AG09309 (cell line): ENCODE data around the gene APOL5.
A peak's percentile ranks its signal among the peaks of the same experiment; 100 is the strongest.

Source experiments
- DNase-seq: peaks from one replicate; pipeline ENCODE4 v3.0.0-alpha.2; 2010; ENCODE audit warnings: low read depth
- H3K4me3 ChIP-seq: 2 replicates; pipeline ENCODE4 v1.5.1; 2011; ENCODE audit warnings: mild to moderate bottlenecking, low read depth, low read length, moderate library complexity; ENCODE audit not compliant: control insufficient read depth
- TF ChIP-seq, protein P1 (sequence below): IDR thresholded peaks from 2 replicates; pipeline ENCODE4 v1.5.1; 2011; ENCODE audit warnings: mild to moderate bottlenecking, low read depth, low read length, inconsistent platforms; ENCODE audit not compliant: insufficient read depth, control insufficient read depth; ENCODE audit errors: missing control alignments

The APOL5 gene

DNA sequence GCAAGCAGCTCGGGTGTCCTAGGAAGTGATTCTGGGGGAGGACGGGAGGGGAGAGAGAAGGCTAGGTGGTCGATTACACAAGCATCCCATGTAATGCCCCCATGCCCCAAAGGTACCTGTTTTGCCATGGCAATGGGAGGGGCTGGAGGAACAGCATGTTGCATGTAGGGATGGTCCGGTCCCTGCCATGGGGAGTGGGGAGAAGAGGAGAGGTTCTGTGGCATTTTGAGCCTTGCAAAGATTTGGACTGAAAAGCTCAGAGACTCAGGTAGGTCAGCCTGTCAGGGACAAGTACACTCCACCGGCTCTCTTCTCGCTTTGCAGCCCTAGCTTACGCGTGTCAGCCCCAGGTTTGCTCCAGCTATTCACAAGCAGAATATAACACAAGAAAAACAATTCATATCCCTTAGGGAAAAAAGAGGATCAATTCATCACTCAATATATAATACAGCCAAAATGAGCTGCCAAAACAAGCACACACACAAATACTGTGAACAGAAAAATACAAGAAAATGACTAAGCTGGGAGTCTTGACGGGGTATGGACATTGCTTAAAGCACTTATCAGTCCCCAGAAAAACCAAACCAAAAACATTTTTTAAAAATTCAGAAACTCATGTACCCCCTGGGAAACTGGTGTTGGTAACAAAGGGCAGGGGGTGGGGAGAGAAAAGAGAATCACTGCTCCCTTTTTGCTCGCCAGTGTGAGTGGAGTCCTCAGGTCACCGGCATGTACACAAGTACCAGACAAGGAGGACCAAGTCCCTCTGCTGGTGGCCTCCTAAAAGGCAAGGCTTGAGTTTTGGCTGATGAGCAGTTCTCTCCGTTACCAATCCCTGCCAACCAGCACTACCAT, 21.6 kb downstream of the APOL5 start:
- TF ChIP-seq, protein P1, sequence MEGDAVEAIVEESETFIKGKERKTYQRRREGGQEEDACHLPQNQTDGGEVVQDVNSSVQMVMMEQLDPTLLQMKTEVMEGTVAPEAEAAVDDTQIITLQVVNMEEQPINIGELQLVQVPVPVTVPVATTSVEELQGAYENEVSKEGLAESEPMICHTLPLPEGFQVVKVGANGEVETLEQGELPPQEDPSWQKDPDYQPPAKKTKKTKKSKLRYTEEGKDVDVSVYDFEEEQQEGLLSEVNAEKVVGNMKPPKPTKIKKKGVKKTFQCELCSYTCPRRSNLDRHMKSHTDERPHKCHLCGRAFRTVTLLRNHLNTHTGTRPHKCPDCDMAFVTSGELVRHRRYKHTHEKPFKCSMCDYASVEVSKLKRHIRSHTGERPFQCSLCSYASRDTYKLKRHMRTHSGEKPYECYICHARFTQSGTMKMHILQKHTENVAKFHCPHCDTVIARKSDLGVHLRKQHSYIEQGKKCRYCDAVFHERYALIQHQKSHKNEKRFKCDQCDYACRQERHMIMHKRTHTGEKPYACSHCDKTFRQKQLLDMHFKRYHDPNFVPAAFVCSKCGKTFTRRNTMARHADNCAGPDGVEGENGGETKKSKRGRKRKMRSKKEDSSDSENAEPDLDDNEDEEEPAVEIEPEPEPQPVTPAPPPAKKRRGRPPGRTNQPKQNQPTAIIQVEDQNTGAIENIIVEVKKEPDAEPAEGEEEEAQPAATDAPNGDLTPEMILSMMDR = peak; percentile 26
- H3K4me3 ChIP-seq = no peak overlapping the region
- no peak for DNase-seq

DNA sequence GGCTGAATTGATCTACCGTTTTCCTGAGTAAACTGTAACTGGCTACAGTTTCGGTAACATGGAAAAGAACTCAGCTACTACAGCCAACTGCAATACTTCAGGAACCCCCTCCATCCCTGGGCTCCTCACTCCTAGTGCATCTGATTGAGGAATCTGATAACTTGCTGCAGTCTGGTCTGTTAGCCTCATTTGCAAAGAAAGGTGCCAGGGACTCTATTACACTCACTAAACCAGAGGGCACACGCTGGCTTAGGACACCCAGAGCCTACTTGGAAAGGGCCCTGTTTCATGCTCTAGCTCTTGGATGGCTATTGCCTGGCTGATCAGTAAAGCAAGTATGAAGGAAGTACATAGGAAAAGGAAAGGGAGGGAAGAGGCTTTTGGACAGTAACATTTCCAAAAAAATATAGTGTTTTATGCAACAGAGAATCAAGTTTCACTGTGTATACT, 22.3 kb downstream of the APOL5 start:
- no peak for DNase-seq
- TF ChIP-seq, protein P1 = no peak
- no peak overlapping the region for H3K4me3 ChIP-seq

DNA sequence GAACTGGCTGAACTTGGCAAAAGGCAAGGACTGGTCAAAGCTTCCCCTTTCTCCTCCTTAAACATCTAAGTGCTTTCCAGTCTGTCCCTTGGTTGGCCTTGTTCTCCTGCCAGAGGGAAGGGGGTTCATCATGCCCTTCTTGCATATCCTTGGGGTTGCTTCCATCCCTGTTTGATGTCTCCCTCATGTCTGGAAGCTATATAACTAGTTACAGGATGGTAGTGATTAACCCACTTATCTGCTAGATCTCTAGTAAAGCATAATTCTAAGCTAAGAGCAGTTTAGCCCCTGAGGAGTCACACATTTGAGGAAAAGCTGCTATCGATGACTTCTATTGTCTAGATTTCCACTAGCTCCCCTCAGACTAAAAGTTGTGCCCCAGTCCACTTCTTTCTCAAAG, 22.9 kb downstream of the APOL5 start:
- no peak overlapping the region for H3K4me3 ChIP-seq
- DNase-seq = no peak
- TF ChIP-seq, protein P1 = no peak

DNA sequence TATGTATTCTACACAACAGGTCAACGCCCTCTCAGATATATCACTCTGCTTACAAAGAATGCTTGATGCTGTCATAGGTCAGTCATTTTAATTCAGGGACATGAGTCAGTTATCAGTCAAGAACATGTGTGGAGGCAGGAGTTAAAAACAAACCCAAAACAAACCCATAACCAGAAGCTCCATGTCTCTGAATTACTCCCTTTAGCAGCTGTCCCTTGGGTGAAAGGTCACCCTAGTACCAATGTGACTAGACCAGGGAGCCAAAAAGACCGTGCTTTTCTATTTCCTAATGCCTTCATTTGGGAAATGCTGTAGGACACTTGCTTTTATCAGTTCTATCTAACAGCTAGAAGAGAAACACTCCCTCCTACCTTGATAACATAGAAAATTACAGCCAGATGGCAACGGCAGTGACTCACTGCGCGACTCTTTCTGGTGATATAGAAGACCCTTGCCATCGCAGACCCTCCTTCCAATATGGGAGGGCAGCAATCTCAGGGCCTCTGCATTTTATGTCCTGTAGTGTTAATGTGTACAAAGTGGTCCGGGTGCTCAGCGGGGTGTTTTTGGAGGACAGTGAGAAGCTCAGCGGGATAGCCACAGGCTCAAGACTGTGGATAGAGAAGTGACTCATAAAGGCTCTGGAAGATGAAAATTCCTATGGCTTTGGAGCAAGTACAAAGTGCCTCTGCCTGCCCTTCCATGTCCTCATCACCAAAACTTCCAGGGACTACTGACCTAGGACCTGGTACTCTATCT, 24.8 kb downstream of the APOL5 start:
- no peak overlapping the region for H3K4me3 ChIP-seq
- TF ChIP-seq, protein P1 = no peak
- peak; percentile 46 for DNase-seq

DNA sequence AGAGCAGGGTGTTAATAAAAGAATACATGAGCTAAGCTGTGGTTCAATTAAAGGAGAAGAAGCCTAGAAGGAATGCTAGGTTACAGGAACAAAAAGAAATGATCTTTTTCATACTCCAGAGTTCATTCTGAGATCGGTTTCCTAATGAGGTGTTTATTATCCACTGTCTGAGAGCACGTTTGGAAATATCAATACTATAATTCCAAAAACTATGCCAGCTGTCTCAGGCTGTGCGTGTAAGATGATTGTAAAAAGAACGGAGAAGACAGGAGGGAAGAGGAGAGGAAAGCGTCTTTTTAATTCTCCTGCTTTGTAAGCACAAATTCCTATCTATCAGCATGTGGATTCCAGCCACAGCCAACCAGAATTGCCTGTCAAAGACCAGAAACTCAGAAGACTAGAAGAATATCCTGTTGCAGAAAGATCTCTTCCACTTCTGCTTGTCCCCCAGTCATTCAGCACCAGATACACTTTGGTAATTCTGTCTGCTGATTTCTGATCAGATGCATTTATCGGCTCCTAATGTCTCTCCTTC, 25.7 kb downstream of the APOL5 start:
- H3K4me3 ChIP-seq = no peak overlapping the region
- TF ChIP-seq, protein P1 = no peak
- DNase-seq = no peak

DNA sequence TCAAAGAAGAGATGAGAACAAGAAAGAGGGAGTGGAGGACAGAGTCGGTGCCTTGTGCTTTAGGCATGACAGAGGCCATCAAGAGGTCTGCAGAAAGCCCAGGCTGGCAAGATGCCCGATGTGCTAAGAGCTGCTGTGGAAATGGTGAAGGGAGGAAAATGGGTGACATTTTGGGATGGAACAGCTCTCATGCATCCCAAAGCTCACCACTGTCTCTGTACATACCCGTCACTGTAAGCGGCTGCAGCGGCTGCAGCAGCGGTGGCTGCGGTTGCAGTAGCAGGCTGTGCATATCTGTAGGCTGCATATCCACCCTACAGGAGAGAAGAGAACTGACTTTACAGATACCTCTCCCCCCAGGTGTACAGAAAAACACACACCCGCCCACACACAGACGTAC, 28.6 kb downstream of the APOL5 start:
- no peak overlapping the region for H3K4me3 ChIP-seq
- TF ChIP-seq, protein P1 = no peak
- DNase-seq = no peak
